Measurements from ENCODE around the gene CCR4.
"Not testable (repeated sequence)": the region's sequence is repeated elsewhere in the genome, so short reads cannot be mapped to it uniquely, and the experiment has no call there.

CCR4 gene

DNA sequence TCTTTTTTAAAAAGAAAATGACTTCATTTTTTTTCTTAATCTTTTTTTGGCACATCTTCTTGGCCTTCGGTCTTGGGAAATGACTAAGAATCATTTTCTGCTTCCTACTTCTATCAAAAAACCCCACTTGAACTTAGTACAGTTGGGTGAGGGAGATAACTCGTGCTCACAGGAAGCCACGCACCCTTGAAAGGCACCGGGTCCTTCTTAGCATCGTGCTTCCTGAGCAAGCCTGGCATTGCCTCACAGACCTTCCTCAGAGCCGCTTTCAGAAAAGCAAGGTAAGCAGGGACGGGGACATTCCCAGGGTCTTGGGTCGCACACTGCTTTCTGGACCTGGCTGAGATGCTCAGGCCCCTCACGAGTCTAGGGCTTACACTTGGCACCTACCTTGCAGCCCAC, at the start of gene CCR4:
Gene CCR4 (plus strand): TSS at position 235 of the 402 bp plus-strand sequence. CDS start 1,779 bp downstream, outside the sequence.
- H3K4me3 ChIP-seq (ENCODE audit: control insufficient read depth, low read depth, low read length) = no peak within 1 kb of the TSS
- TF ChIP-seq, protein P1, sequence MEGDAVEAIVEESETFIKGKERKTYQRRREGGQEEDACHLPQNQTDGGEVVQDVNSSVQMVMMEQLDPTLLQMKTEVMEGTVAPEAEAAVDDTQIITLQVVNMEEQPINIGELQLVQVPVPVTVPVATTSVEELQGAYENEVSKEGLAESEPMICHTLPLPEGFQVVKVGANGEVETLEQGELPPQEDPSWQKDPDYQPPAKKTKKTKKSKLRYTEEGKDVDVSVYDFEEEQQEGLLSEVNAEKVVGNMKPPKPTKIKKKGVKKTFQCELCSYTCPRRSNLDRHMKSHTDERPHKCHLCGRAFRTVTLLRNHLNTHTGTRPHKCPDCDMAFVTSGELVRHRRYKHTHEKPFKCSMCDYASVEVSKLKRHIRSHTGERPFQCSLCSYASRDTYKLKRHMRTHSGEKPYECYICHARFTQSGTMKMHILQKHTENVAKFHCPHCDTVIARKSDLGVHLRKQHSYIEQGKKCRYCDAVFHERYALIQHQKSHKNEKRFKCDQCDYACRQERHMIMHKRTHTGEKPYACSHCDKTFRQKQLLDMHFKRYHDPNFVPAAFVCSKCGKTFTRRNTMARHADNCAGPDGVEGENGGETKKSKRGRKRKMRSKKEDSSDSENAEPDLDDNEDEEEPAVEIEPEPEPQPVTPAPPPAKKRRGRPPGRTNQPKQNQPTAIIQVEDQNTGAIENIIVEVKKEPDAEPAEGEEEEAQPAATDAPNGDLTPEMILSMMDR (conservative IDR thresholded peaks at IDR 0.05; ENCODE audit: control insufficient read depth, insufficient read depth, low read depth, low read length) = no peak
- no peak for DNase-seq (ENCODE audit: low read depth)

DNA sequence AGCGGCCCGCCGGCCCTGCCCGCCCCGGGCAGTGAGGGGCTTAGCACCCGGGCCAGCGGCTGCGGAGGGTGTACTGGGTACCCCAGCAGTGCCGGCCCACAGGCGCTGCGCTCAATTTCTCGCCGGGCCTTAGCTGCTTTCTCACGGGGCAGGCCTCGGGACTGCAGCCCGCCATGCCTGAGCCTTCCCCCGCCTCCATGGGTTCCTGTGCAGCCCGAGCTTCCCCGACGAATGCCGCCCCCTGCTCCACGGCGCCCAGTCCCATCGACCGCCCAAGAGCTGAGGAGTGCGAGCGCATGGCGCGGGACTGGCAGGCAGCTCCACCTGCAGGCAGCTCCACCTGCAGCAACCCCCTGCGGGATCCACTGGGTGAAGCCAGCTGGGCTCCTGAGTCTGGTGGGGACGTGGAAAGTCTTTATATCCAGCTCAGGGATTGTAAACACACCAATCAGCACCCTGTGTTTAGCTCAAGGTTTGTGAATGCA, 48.5 kb upstream of the CCR4 start:
- not testable (repeated sequence) for DNase-seq (ENCODE audit: low read depth); H3K4me3 ChIP-seq (ENCODE audit: control insufficient read depth, low read depth, low read length)

DNA sequence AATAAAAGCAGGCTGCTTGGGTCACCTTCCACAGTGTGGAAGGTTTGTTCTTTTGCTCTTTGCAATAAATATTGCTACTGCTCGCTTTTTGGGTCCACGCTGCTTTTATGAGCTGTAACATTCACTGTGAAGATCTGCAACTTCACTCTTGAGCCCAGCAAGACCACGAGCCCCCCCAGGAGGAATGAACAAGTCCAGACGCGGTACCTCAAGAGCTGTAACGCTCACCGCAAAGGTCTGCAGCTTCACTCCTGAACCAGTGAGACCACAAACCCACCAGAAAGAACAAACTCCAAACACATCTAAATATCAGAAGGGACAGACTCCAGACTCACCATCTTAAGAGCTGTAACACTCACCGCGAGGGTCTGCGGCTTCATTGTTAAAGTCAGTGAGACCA, 47.5 kb upstream of the CCR4 start:
- TF ChIP-seq, protein P1 (conservative IDR thresholded peaks at IDR 0.05; ENCODE audit: control insufficient read depth, insufficient read depth, low read depth, low read length) = no peak
- no peak overlapping the region for H3K4me3 ChIP-seq (ENCODE audit: control insufficient read depth, low read depth, low read length)
- DNase-seq (ENCODE audit: low read depth) = no peak

DNA sequence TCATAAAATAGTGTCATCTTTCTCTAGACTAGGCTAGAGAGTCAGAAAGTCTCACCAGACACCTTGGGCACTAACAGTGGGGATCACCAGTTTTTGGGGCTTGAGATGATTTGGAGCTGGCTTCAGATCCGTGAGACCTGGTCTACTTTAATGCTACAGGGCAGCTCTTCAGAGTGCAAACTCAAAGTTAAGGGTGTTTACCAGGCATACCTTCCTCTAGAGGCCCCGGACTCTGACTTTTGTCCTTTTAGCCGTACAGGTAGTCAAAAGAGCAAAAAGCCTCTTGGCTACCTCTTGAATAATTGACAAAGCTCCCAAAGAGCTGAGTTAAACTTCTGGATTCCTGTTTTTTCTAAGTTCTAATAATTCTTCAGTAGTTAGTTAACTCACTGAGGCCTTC, 41.4 kb upstream of the CCR4 start:
- no peak overlapping the region for H3K4me3 ChIP-seq (ENCODE audit: control insufficient read depth, low read depth, low read length)
- no peak for DNase-seq (ENCODE audit: low read depth)
- TF ChIP-seq, protein P1 (conservative IDR thresholded peaks at IDR 0.05; ENCODE audit: control insufficient read depth, insufficient read depth, low read depth, low read length) = no peak

DNA sequence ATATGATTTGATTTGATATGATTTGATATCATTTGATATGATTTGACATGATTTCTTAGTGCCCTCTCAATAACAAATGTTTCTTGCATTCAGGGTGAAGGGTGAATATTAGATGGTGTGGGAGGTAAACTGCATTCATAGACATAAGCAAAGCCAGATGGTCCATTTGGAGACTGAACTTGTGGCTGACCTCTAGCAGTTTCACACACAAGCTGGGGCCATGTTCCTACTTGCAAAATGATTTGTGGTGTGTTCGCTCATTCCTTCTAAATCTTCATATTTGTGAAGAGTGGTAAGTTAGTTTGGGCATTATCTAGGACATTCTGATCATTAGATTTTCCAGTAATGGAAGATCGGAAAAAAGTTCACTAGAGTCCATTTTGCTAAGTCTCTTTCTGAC, 40.5 kb upstream of the CCR4 start:
- TF ChIP-seq, protein P1 (conservative IDR thresholded peaks at IDR 0.05; ENCODE audit: control insufficient read depth, insufficient read depth, low read depth, low read length) = no peak
- no peak overlapping the region for H3K4me3 ChIP-seq (ENCODE audit: control insufficient read depth, low read depth, low read length)

DNA sequence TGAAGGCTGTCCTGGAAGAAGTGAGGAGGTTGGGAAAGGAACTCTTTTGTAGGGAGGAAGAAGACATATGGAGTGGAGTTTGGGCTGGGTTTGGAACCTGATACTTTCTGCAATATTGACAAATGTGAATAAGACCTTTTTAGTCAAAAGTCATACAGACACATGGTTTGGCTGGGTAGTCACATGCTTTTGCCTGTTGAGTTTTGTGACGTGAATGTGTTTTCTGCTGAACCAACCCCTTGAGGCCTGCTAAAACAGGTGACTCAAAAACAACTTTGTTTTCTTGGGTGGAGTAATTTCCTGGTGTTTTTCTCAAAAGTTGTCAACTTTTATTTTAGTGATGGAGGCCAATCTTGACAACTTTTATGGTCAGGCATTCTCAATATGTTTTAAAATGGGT, 39.4 kb upstream of the CCR4 start:
- no peak overlapping the region for H3K4me3 ChIP-seq (ENCODE audit: control insufficient read depth, low read depth, low read length)
- TF ChIP-seq, protein P1 (conservative IDR thresholded peaks at IDR 0.05; ENCODE audit: control insufficient read depth, insufficient read depth, low read depth, low read length) = no peak
- DNase-seq (ENCODE audit: low read depth) = no peak

More for the DNA sequence above, 40.5 kb upstream of the CCR4 start:
- DNase-seq (ENCODE audit: low read depth) = peak; percentile 83

DNA sequence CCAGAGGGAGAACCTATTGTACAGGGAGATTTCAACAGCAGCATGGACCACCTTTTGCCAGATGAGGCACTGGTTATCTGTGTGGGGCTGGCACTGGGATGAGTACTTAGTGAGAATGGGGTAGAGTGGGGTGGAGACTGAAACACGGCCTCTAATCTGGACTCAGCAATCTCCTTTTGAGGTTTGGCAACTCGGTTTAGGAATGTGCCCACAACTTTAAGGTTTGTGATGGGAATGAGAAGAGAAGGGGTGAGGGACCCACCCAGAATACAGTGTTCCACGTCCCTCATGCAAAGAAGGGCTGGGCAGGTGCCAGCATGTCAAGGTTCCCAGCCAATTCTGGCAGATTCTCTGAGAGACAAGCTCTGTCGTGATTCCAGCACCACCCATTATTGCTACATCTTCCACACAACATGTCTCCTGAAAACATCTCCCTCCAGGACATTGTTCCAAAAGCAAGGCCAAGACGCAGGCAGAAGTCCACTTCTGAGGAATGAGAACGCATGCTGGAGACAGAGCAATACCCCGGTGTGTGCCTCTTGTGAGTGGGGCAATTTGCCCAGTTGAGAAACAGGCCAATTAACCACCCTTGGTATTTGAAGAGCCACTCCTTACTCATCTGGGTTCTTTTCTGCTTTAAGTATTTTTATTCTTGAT, 37.5 kb upstream of the CCR4 start:
- TF ChIP-seq, protein P1 (conservative IDR thresholded peaks at IDR 0.05; ENCODE audit: control insufficient read depth, insufficient read depth, low read depth, low read length) = no peak
- no peak overlapping the region for H3K4me3 ChIP-seq (ENCODE audit: control insufficient read depth, low read depth, low read length)
- peak; percentile 80 for DNase-seq (ENCODE audit: low read depth)

All from fibroblast of mammary gland (primary cell).